Suprapubic skin (tissue), 4 donors: ENCODE measurements around the gene MZF1.

ENCODE experiments used
- CTCF ChIP-seq, 2 donors: fragments of 200-600 bp in 1 of 2; fragments of 450-650 bp in 1 of 2; sonication (generic) in 1 of 2; IDR thresholded peaks; one replicate each; pipeline ENCODE4 v1.5.1; 2016 to 2019; ENCODE audit warnings: antibody characterized with exemption in 2 of 2, mild to moderate bottlenecking in 1 of 2, moderate library complexity in 1 of 2
- EP300 ChIP-seq: sonication (generic); formaldehyde crosslinking; IDR thresholded peaks from one replicate; pipeline ENCODE4 v1.6.1; 2017; ENCODE audit warnings: antibody characterized with exemption
- POLR2A ChIP-seq, 2 donors: fragments of 450-650 bp; IDR thresholded peaks; one replicate each; pipeline ENCODE4 v1.6.1; 2017; ENCODE audit warnings: antibody characterized with exemption in 2 of 2, mild to moderate bottlenecking in 2 of 2, moderate library complexity in 2 of 2
- POLR2AphosphoS5 ChIP-seq, 3 donors: sonication (generic); formaldehyde crosslinking; IDR thresholded peaks; one replicate each; pipeline ENCODE4 v1.6.1; 2017; ENCODE audit warnings: antibody characterized with exemption in 3 of 3

DNA sequence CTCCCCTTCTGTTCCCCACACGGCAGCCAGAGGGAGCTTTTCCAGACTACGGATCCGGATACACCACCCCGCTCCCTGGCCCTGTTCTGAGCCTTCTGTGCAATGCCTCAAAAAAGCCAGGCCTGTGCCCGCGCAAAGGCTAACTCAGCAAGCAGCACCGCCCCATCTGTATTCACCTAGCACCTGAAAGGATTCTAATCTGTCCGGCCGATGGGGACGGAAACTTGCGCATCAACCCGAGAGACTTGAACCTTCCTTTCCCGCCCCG is 54.1 kb downstream of the MZF1 start:
- no peak for TF ChIP-seq CTCF (IDR thresholded peaks at IDR 0.05)
- no peak for TF ChIP-seq POLR2AphosphoS5 (IDR thresholded peaks at IDR 0.05)
- TF ChIP-seq EP300, result no peak
- no peak for TF ChIP-seq POLR2A (IDR thresholded peaks at IDR 0.05)
